Panc1 (cell line): ENCODE measurements around the gene LUC7L. TPM values are rescaled to one million over a fixed set of nuclear protein-coding genes. Genes with fewer than 3 reads are reported as not detected.

Experiments used
- ATAC-seq: fragments of 200-7000 bp; cut with Tn5 transposase; 2 replicates; pipeline ENCODE4 v1.9.1; 2020; ENCODE audit warnings: mild to moderate bottlenecking, moderate library complexity
- BruUV-seq: library from RNA; stranded (reverse); fragments of 400-500 nt; replicated peaks from 2 replicates; lab custom pipeline; 2021; lab: Mats Ljungman, UMichigan
- CTCF ChIA-PET: fragments of 300-600 bp; sonication (Branson Sonifier 250); formaldehyde crosslinking; loops from one replicate; lab custom pipeline; 2022; ENCODE audit warnings: antibody characterized with exemption; lab: Charles Lee
- POLR2A ChIA-PET: fragments of 300-600 bp; sonication (Branson Sonifier 250); formaldehyde crosslinking; loops from one replicate; lab custom pipeline; 2022; ENCODE audit warnings: antibody characterized with exemption; lab: Charles Lee
- DNase-seq: peaks from one replicate; pipeline ENCODE4 v3.0.0-alpha.2; 2010; ENCODE audit warnings: low read depth, low spot score
- H3K27ac ChIP-seq: 2 replicates; pipeline ENCODE4 v1.5.1; 2011; ENCODE audit warnings: mild to moderate bottlenecking, low read length, inconsistent platforms
- H3K27me3 ChIP-seq: fragments of 200-500 bp; sonication (Bioruptor generic); 2 replicates; pipeline ENCODE4 v1.6.0; 2014; ENCODE audit warnings: low read length, inconsistent platforms; ENCODE audit not compliant: control insufficient read depth, insufficient read depth
- H3K36me3 ChIP-seq: fragments of 200-500 bp; sonication (Bioruptor generic); 2 replicates; pipeline ENCODE4 v1.5.1; 2014; ENCODE audit warnings: inconsistent platforms, mild to moderate bottlenecking, low read length, moderate library complexity; ENCODE audit not compliant: control insufficient read depth, insufficient read depth
- H3K4me1 ChIP-seq: 2 replicates; pipeline ENCODE4 v1.5.1; 2011; ENCODE audit warnings: inconsistent platforms, mild to moderate bottlenecking, low read length, moderate library complexity; ENCODE audit not compliant: control insufficient read depth, insufficient read depth
- H3K4me3 ChIP-seq, 2 experiments: 2 replicates each; pipeline ENCODE4 v1.5.1; 2011 to 2012; ENCODE audit warnings: low read depth in 2 of 2, low read length in 2 of 2, mild to moderate bottlenecking in 2 of 2, inconsistent platforms in 1 of 2, moderate library complexity in 1 of 2
- H3K9me3 ChIP-seq: fragments of 200-500 bp; sonication (Bioruptor generic); 2 replicates; pipeline ENCODE4 v1.5.1; 2014; ENCODE audit warnings: low read depth, mild to moderate bottlenecking, inconsistent platforms, low read length, moderate library complexity; ENCODE audit not compliant: control insufficient read depth, insufficient read depth
- CTCF ChIP-seq: fragments of 450-650 bp; IDR thresholded peaks from 2 replicates; pipeline ENCODE4 v1.5.1; 2017; ENCODE audit warnings: mild to moderate bottlenecking
- POLR2AphosphoS5 ChIP-seq: IDR thresholded peaks from 2 replicates; pipeline ENCODE4 v1.6.1; 2012; ENCODE audit warnings: mild to moderate bottlenecking, low read depth, low read length, moderate library complexity
- REST ChIP-seq, 2 experiments: IDR thresholded peaks; 2 replicates each; pipeline ENCODE4 v1.6.1; 2011 to 2012; ENCODE audit warnings: low read depth in 2 of 2, control low read depth in 1 of 2, low read length in 1 of 2, mild to moderate bottlenecking in 1 of 2, moderate library complexity in 1 of 2; ENCODE audit not compliant: insufficient read depth in 1 of 2
- SIN3A ChIP-seq: IDR thresholded peaks from 2 replicates; pipeline ENCODE4 v1.6.1; 2012; ENCODE audit warnings: low read depth, mild to moderate bottlenecking, low read length, moderate library complexity, borderline replicate concordance; ENCODE audit not compliant: insufficient read depth
- TCF7L2 ChIP-seq: IDR thresholded peaks from 2 replicates; pipeline ENCODE4 v1.6.1; 2011; ENCODE audit warnings: mild to moderate bottlenecking, low read depth, low read length, inconsistent platforms
- in situ Hi-C: cut with HindIII; loops from 2 replicates; pipeline ENCODE4 v1.10.0; 2016; ENCODE audit warnings: low sequenced_read_pairs, low pct_unique_long_range_greater_than_20kb
- intact Hi-C: fragments of 100-400 bp; cut with micrococcal nuclease; formaldehyde crosslinking; loops from one replicate; pipeline ENCODE4 v1.10.0; 2022; ENCODE audit not compliant: unreplicated experiment
- total RNA-seq: library from RNA; stranded (reverse); gene quantifications from one replicate; pipeline ENCODE4 v1.2.1, GENCODE V29; 2021; ENCODE audit not compliant: unreplicated experiment

Gene LUC7L
- total RNA-seq, 1 experiment from 2014 or later: 75.3 TPM

GRCh38 chr16:183005-183404, 46.2 kb downstream of the LUC7L start:
- POLR2A ChIA-PET: no interaction called here
- Histone ChIP-seq H3K36me3 (no peaks in the 10 kb centered on the region), H3K9me3 (no peaks in the 10 kb centered on the region), H3K27ac (no peak overlapping the region), H3K4me1 (peaks cover 2% of the 10 kb centered on the region; the same call in 1 of the 2 replicates), H3K27me3 (no peaks in the 10 kb centered on the region), H3K4me3 (no peak overlapping the region)
- BruUV-seq: TSS peak; percentile 91
- DNase-seq (no peak), ATAC-seq (no peak)
- in situ Hi-C loops (no loop called here), intact Hi-C loops (no loop called here)
- TF ChIP-seq POLR2AphosphoS5 (no peak), CTCF (no peak), TCF7L2 (no peak), REST (IDR thresholded peaks at IDR 0.05; ENCODE audit: insufficient read depth in 1 of 2, low read depth in 2 of 2, low read length in 1 of 2) (no peak), SIN3A (no peak)
- CTCF ChIA-PET: interaction anchor here (0.6 to 0.7 kb wide), 3 partner anchors 40 to 170 kb away, joined by 3 to 9 read pairs (median 7); partner anchors contain the start of gene AXIN1

- no peaks in the 10 kb centered on the region for H3K27me3 ChIP-seq
- no peak overlapping the region; the same call in 1 of the 2 replicates for H3K27ac ChIP-seq
- H3K4me3 ChIP-seq: peak overlapping the region in 1 of 2 experiments; percentile 43; a peak in 3 of 4 replicates
- CTCF ChIA-PET: interaction anchor here (0.5 to 0.7 kb wide), 2 partner anchors 54 to 84 kb away, joined by 3 to 5 read pairs; no protein-coding TSS in a partner anchor
- no peaks in the 10 kb centered on the region for H3K36me3 ChIP-seq
- in situ Hi-C loops: no loop called here
- intact Hi-C loops: loop anchor here (2.0 kb wide), 1 partner anchor 75 kb away; no protein-coding TSS in a partner anchor
- ATAC-seq (peak; percentile 11), DNase-seq (no peak)
- no peaks in the 10 kb centered on the region for H3K9me3 ChIP-seq
- TF ChIP-seq CTCF (peak; percentile 97), TCF7L2 (no peak), SIN3A (0 out of 2 replicates have a peak, but pooled peaks have one; percentile 0)
- POLR2A ChIA-PET: no interaction called here
- no TSS peak for BruUV-seq
- H3K4me1 ChIP-seq: peaks cover 6% of the 10 kb centered on the region; the same call in 1 of the 2 replicates
Measured at GRCh38 chr16:181565-182021, 47.7 kb downstream of the LUC7L start.
